ENCODE measurements around the gene RTL1.

Gene RTL1

DNA sequence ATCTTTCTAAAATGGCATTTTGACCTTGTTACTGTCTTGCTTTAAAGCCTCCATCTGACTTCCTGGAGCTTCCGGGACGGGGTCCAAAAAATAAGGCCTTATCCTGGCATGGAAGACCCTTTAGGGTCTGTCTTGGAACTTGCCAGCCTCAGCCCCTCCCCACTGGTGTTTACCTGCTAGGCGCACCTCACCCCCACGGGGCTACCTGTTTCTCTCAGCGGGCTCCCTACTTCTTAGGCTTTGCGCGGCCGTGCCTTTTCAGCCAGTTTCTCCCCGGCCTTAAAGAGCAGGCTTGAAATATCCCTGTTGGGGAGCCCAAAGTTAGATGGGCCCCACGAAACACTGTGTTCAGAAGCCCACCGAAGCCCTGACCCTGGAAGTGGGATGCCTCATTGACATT is 5.1 kb downstream of the RTL1 start:
- DNase-seq: no peak

DNA sequence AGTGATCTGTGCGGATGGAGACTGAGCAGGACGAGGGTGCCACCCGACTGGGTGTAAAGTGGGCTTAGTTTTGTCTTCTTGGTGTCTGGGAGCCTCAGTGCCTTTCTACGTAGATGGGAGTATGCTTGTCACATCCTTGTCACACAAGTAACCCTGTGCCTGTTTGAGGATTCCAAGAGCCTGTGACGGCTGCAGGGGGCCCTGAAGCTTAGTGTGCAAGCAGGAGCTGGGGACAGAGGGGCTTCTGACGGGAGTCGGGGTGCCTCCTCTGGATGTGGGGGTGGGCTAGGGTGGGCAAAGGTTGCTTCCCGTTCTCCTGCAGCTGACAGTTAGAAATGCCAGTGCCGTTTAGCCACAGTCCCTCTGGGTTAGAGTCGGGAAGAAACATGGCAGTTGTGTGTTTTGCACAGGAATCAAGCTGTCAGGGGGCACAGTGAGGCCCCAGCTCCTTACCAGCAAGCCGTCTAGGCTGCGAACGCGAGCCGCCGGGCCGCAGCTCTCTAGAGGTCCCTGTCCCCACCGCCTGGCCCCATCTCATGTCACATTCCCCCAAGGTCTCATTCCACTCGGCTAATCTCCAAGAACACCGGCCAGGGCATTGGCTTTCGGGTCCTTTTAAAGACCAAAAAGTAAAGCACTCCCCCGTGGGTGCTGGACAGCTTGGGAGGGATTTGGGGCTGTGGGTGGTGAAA is 7.0 kb downstream of the RTL1 start:
- no peak for DNase-seq

DNA sequence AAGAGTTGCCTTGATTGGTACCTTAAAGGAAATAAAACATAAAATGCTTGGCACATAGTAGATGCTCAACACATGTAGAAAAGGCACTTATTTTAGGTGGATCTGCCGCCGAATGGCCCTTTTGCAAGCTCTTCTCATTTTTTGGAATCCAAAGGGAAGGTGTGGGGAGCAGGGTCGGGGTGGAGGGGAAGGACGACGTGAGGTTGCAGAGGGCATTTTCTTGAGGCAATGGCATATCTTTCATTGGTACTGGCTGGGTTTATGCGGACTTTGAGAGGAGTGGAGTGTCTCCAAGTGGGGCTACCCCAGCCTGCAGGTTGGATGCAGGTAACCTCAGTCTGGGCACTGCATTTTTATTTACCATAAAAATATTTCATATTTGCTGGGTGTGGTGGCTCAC is 8.1 kb downstream of the RTL1 start:
- DNase-seq: no peak

GRCh38 chr14:100894416-100894815 is 9.1 kb downstream of the RTL1 start:
- no peak for DNase-seq

GRCh38 chr14:100893760-100894159 is 9.8 kb downstream of the RTL1 start:
- DNase-seq: no peak

- DNase-seq: no peak
Measured at GRCh38 chr14:100893228-100893601, 10.3 kb downstream of the RTL1 start.

DNA sequence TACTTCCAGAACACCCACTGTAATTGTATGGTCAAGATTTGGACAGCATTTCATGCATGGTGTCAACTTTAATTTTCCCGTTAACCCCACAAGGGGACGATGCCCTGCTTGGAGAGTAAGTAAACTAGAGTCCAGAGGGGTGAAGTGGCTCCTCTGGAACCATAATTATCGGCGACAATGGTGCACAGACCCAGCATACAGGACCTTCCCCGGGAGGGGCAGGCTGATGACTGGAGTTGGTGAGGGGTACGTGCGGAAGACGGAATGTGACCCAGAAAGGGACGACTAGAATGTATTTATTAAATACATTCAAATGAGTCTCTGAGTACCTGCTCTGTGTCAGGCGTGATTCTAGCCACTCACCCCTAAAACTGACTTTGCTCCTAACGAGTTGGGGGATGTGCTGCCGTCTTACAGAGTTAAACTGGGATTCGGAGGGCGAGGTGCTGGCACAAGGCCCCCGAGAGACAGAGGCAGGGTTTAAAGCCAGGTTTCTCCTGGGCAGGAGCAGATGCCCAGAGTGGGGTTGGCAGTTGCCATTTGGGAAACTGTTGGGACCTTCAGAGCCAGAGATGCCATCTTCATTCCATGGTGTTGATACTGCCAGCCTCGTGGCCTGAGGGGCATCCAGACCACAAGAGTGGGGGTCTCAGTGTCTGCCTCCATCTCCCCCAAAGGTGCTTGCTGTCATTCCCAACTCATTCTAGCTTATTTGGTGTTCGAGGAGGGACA is 10.9 kb downstream of the RTL1 start:
- no peak for DNase-seq

DNA sequence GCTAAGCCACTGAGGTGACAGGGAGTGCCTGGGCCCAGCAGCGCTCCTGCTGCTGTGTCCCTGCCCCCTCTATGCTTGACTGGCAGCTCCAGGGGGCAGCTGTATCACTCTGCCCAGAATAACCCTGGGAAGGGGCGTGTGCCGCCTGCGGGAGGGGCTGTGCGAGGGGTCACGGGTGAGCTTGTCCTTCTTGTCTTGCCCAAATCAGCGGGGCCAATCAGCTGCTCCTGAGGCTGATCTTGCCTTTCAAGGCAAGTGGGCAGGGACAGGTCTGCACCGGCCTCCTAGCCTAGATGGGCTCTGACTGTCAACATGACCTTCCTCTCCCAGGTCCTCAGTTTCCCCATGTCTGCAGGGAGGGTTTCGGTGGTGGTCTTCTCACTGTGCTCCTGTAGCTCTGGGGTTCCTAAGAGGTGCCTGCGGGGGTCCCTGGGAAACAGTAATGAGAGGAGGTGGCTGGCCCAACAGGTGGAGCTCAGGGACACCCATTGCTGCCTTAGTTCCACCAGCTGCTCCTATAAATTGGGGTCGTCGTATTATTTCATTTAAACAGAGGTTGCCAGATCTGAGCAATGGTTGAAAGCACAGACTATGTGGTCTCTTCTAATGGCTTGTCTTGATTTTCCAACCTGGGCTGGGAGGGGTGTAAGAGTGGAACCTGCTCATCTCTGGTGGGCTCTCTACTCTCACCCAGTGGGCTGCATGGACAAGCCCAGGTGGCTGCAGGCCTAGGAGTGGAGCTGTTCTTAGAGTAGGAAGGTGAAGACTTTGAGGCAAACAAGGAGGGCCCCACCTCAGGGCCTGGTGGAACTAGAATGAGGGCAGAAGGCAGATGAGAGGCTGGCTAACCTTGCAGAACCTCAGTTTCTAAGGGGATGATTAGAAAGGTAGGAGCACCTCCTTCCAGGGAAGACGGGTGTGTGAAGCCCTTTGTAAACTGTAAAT is 11.7 kb downstream of the RTL1 start:
- no peak for DNase-seq

DNA sequence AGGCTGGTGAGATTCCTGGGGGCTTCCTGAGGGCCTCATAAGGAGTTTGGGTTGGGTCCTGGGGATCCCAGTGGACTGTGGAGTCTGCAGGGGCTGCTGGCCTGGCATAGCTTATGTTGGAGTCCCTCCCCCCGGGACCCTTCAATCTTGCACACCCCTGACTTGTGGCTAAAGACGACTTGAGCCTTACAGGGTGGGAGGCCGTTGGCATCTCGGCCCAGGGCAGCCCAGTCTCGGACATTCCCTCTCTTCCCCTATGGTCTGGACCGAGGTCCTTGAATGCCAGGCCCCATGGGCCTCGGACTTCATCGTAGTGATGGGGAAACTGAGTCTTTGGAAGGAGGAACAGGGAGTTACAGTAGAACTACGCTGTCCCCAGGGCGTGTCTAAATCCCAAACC is 12.5 kb downstream of the RTL1 start:
- no peak for DNase-seq

DNA sequence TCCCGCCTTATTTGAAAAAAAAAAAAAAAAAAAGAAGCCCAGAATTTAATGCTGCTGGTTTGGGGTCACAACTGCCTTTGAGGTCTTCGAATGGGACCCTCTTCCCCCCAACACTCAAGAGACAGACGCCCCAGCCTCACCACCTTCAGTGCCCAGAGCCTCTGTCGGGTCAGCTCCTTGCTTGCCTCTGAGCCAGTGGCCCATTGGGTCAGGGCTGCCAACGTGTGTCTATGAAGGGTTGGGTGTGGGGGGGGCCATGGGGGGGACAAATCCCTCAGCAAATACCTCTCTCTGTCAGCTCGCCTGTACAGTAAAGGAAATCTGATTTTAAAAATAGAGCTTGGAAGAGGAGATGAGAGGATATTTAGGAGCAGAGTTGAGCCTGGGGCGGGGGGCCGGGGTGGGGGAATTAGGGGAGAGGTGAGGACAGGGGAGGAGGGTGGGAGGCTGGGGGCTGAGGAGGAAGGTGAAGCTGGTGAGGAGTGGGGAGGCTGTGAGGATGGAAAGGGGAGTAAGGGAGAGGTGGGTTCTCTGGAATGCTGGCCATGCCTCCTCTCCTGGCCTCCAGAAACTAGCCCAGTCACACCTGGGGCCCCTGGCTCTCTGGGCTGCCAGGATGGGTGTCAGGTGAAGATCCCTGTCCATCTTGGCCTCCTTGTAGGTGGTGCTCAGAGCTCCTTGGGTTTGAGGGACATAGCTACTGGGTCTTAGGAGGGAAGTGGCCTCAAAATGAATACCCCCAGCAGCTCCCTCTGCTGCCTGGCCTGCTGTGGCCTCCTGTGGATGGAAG is 13.3 kb downstream of the RTL1 start:
- no peak for DNase-seq

- no peak for DNase-seq
Measured at GRCh38 chr14:100889641-100890040, 13.9 kb downstream of the RTL1 start.

DNA sequence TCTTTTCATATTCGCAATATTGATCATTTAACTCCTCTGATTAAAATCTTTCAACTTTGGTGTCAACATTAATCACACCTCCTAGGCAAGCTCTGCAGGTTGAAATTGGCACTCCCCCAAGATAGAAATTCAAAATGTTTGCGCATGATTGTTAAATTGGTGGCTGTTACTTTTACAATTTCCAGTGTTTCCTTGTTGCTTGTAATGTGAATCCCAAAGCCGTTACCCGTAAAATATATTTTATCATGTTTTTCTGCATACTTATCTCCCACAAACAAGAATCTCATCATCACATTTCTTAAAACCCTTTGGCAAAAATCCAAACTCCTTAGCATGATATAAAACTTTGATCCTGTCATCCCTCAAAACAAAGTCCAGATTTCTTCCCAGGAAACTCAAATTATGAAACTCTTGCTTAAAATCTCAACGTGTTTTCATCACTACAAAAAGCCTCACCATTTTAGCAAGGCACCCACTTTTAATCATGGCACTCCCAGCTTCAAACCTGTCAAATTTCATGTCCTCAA is 14.7 kb downstream of the RTL1 start:
- DNase-seq: no peak

- no peak for DNase-seq
Measured at GRCh38 chr14:100887728-100888335, 15.7 kb downstream of the RTL1 start.

DNA sequence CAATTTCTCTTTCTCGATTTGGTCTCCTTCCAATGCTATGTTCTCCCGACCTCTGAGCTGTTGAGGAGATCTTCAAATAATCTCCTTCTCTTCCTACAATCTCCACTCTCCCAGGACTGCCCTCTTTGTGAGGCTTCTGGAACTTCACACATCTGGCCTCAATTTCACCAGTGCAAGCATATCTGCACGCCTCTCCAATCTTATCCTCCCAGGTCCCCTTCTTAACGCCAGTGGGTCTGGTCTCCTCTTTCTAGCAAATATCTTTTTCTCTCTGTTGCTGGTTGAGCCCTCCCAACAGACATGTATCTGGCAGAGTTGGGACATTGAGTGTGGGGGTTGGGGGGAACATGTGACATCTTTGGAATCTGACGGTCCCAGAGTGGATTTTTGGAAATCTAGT is 17.9 kb downstream of the RTL1 start:
- DNase-seq: no peak

- DNase-seq: no peak
Measured at GRCh38 chr14:100885196-100885595, 18.3 kb downstream of the RTL1 start.

DNA sequence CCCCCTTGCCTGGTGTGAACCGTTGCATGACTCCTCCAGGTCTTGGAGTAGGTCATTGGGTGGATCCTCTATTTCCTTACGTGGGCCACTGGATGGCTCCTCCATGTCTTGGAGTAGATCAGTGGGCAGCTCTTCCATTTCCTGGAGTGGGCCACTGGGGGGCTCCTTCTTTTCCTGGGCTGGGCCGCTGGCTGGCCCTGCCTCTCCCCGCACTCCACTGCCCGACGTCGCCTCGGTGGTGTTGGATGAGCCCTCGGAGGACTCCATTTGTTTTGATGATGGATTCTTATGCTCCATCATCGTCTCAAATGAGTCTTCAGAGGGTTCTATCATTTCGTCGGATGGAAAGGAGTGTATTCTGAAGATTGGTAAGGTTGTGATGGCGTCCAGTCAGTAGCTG is 19.1 kb downstream of the RTL1 start:
- no peak for DNase-seq

GRCh38 chr14:100883789-100884101 is 19.8 kb downstream of the RTL1 start:
- no peak for DNase-seq

DNA sequence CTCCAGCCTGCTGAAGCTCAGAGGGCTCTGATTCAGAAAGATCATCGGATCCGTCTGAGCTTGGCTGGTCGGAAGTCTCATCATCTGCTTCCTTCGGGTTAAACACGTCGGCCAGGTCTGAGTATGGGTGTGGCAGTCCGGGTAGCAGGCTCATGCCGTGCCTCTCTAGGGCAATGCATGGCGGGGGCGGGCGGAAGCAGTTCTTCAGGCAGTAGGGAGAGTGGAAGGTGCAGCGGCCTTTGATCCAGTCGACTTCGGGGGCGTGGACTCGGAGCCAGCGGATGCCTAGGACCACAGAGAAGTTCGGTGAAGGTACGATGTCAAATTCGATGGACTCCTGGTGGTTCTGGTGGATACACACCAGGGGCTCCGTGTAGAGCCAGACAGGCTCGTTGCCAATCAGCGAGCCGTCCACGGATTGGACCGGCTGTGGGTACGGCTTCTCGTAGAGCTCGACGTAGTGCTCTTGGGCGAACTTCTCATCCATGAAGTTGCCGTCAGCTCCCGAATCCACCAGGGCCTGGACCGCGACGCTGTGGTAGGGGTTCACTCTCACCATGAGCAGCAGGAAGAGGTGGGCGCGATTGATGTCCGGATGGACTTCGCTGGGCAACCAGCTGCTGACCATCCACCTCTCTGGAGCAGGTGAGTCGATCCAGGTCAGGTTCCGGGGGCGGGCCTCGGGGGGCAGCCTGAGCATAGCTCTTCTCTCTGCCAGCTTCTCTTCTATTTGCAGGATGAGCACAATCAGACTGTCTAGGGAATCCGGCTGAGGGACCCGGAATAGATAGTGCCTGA is 20.3 kb downstream of the RTL1 start:
- no peak for DNase-seq

DNA sequence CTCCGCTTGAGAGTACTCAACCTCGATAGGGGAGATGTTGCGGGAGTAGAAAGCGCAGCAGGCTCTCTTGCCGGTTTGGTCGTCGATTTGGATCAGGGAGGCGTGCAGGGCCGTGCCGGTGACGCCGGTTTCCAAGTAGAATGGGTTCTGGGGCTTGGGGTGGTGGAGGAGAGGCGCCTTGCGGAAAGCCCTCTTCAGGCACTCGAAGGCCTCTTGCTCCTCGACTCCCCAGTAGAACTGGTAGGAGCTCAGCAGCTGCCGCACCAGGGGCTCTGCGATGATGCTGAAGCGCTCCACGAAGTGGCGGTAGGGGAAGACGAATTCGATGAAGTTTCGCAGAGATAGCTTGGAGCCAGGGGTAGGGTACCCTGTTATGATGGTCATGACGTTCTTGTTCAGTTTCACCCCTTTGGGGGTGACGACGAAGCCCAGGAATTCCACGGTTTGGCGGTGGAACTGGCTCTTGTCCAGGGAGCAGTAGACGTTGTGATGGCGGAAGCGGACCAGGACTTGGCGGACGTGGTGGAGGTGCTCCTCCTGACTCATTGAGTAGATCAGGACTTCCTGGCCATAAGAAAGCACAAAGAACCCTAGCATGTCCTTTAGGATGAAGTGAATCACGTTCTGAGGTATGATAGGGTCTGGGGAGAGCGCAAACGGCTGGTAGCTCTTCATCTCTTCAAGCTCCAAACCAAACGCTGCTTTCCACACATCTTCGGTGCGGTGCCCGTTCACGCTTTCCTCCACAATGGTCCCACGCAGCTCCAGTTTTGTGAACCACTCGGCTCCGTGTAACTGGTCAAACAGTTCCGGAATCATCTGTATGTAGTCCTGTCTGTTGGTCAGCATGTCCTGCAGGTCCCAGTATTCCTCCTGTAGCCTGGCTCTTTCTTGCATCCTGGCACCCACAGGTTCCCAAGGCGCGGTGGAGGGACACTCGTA is 21.2 kb downstream of the RTL1 start:
- no peak for DNase-seq
